ENCODE measurements around the gene MYO1D. TPM values are rescaled to one million over a fixed set of nuclear protein-coding genes. Genes with fewer than 3 reads are reported as not detected.

The MYO1D gene
- total RNA-seq, 6 donors from 2014 or later = 63.0 to 139 (median 91.9) TPM

DNA sequence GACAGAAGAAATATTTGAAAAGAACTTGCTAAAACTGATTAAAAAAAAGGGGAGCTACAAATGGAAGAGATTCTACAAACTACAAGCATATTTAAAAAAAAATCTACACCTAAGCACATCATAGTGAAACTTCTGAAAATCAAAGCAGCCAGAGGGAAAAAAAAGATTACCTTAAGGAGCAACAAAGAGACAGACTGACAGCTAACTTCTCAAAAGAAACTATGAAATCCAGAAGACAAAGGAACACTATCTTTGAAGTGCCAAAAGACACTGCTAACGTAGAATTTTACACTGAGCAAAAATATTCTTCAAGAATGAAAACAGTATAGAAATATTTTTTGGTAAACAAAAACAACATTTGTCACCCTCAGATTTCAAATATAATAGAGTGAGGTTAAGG lies 151.2 kb downstream of the MYO1D start:
- Histone ChIP-seq H3K27ac (no peak overlapping the region), H3K4me1 (no peaks in the 10 kb centered on the region), H3K27me3 (no peaks in the 10 kb centered on the region), H3K9me3 (peaks cover 0 to 9% (median 0%) of the 10 kb centered on the region in 4 donors), H3K36me3 (peaks cover 0 to 3% (median 0%) of the 10 kb centered on the region in 4 donors), H3K4me3 (no peak overlapping the region)
- no peak for ATAC-seq (ENCODE audit: low FRiP score in 2 of 2)
- TF ChIP-seq POLR2AphosphoS5 (IDR thresholded peaks at IDR 0.05) = no peak
- TF ChIP-seq POLR2A (IDR thresholded peaks at IDR 0.05) = no peak
- TF ChIP-seq, protein P1, sequence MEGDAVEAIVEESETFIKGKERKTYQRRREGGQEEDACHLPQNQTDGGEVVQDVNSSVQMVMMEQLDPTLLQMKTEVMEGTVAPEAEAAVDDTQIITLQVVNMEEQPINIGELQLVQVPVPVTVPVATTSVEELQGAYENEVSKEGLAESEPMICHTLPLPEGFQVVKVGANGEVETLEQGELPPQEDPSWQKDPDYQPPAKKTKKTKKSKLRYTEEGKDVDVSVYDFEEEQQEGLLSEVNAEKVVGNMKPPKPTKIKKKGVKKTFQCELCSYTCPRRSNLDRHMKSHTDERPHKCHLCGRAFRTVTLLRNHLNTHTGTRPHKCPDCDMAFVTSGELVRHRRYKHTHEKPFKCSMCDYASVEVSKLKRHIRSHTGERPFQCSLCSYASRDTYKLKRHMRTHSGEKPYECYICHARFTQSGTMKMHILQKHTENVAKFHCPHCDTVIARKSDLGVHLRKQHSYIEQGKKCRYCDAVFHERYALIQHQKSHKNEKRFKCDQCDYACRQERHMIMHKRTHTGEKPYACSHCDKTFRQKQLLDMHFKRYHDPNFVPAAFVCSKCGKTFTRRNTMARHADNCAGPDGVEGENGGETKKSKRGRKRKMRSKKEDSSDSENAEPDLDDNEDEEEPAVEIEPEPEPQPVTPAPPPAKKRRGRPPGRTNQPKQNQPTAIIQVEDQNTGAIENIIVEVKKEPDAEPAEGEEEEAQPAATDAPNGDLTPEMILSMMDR (IDR thresholded peaks at IDR 0.05) = no peak
- TF ChIP-seq EP300 (IDR thresholded peaks at IDR 0.05) = no peak
- WGBS, 2 donors = 95 to 96% methylated on average over 1 of the region's 1 CpG
- DNase-seq = no peak

DNA sequence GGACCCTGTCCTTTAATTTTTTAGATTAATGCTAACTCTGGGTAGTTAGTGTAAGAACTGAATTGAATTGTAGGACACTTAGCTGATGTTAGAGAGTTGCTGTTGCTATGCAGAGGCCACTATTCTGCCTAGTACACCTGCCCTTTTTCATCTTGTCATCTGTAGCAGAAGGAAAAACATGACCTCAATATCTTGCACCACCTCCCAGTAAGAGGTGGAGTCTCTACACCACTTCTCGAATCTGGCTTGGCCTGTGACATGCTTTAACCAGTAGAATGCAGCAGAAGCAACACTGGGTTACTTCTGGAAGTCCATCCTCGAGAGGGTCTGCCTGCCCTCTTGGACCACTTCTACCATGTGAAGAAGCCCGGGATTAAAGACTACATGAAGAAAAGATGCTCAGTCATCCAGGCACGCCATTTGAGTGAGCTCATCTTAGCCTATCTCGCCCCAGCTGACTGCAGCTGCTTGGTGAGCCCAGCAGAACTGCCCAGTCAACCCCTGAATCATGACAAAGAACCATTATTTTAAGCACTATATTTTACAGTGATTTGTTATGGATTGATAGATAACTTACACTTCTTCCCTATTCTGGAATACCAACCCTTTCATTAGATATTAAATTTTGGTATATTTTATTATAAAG lies 153.5 kb downstream of the MYO1D start:
- H3K27me3 ChIP-seq = no peaks in the 10 kb centered on the region
- WGBS, 2 donors = 91 to 92% methylated on average over 5 of the region's 5 CpGs
- no peaks in the 10 kb centered on the region for H3K4me1 ChIP-seq
- H3K27ac ChIP-seq = no peak overlapping the region
- peaks cover 0 to 9% (median 0%) of the 10 kb centered on the region in 4 donors for H3K9me3 ChIP-seq
- H3K36me3 ChIP-seq = peaks cover 0 to 10% (median 0%) of the 10 kb centered on the region in 4 donors
- DNase-seq = no peak
- TF ChIP-seq POLR2A (IDR thresholded peaks at IDR 0.05) = no peak
- TF ChIP-seq, protein P1 (IDR thresholded peaks at IDR 0.05) = no peak
- no peak overlapping the region for H3K4me3 ChIP-seq
- no peak for ATAC-seq (ENCODE audit: low FRiP score in 2 of 2)

DNA sequence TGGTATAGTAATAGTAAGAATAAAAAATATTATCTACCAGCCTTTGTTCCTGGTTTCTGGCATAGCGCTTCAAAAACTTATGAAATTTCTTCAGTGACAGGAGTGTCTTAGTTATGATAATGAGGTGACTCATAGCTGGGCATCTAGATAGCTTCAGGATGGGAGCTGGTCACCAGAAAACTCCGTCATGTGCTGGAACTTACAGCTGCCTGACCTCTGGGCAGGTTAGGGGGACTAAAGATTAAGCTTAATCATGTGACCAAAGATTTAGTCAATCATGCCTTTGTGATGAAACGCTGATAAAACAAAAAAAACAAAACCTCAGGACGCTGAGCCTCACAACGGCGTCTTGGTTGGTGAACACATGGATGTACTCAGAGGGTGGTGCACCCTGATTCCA lies 154.2 kb downstream of the MYO1D start:
- Histone ChIP-seq H3K27me3 (no peaks in the 10 kb centered on the region), H3K4me1 (no peaks in the 10 kb centered on the region), H3K9me3 (peaks cover 0 to 9% (median 0%) of the 10 kb centered on the region in 4 donors), H3K36me3 (peaks cover 0 to 10% (median 0%) of the 10 kb centered on the region in 4 donors), H3K27ac (no peak overlapping the region), H3K4me3 (no peak overlapping the region)
- DNase-seq (no peak), ATAC-seq (ENCODE audit: low FRiP score in 2 of 2) (no peak)
- TF ChIP-seq POLR2A (IDR thresholded peaks at IDR 0.05) (no peak), EP300 (IDR thresholded peaks at IDR 0.05) (no peak), POLR2AphosphoS5 (IDR thresholded peaks at IDR 0.05) (no peak)
- TF ChIP-seq, protein P1 (IDR thresholded peaks at IDR 0.05) = no peak
- 93 to 97% methylated on average over 6 of the region's 6 CpGs for WGBS, 2 donors

DNA sequence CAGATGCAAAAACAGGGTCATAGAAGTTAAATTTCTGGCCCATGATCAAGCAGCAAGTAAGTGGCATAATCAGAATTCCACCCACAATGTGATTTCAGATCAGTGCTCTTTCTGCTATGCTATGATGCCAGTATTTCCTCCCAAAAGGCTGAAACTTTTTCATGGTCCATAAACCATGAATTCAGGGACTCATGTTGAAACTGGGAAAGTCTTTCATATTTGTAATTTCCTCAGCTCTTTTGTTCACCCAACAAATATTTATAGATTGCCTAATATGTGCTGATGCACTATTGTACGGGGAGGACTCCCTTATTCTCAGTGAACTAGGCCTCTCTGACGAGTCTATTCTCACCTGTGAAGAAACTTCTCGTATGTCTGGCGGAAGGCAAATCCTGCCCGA lies 156.3 kb downstream of the MYO1D start:
- no peak for ATAC-seq (ENCODE audit: low FRiP score in 2 of 2)
- DNase-seq = no peak
- 95 to 96% methylated on average over 5 of the region's 5 CpGs for whole genome bisulfite sequencing, 2 donors

More for the DNA sequence above, 156.3 kb downstream of the MYO1D start:
- Histone ChIP-seq H3K4me1 (no peaks in the 10 kb centered on the region), H3K36me3 (peaks cover 0 to 10% (median 0%) of the 10 kb centered on the region in 4 donors), H3K4me3 (no peak overlapping the region), H3K9me3 (peaks cover 0 to 5% (median 0%) of the 10 kb centered on the region in 4 donors), H3K27ac (no peak overlapping the region), H3K27me3 (no peaks in the 10 kb centered on the region)
- TF ChIP-seq EP300 (IDR thresholded peaks at IDR 0.05) = no peak
- TF ChIP-seq, protein P1 (IDR thresholded peaks at IDR 0.05) = no peak
- no peak for TF ChIP-seq POLR2AphosphoS5 (IDR thresholded peaks at IDR 0.05)
- TF ChIP-seq POLR2A (IDR thresholded peaks at IDR 0.05) = no peak
